H1 (cell line): Measurements from ENCODE around the gene OST4. TPM values are rescaled to one million over a fixed set of nuclear protein-coding genes. Genes with fewer than 3 reads are reported as not detected.

Source experiments
- CTCF ChIA-PET: fragments of 300-600 bp; sonication (Branson Sonifier 250); formaldehyde crosslinking; loops from one replicate; lab custom pipeline; 2021; ENCODE audit not compliant: partially characterized antibody; lab: Charles Lee
- POLR2A ChIA-PET: fragments of 300-600 bp; sonication (Branson Sonifier 250); formaldehyde crosslinking; loops from one replicate; lab custom pipeline; 2021; ENCODE audit warnings: inconsistent platforms; ENCODE audit not compliant: partially characterized antibody; lab: Charles Lee
- DNase-seq, 2 experiments: peaks; one replicate each; pipeline versions ENCODE4 v3.0.0 to v3.0.0-alpha.2; 2010 to 2022; ENCODE audit warnings: low spot score in 2 of 2, low read depth in 1 of 2, mixed read lengths in 1 of 2
- FAIRE-seq: peaks from 2 replicates; lab custom pipeline; 2011; peaks lifted over from hg19 to GRCh38; lab: Jason Lieb, UNC
- H2AFZ ChIP-seq: 2 replicates; pipeline ENCODE4 v1.8.1; 2012; ENCODE audit warnings: low read length, inconsistent platforms
- H2AK5ac ChIP-seq: 2 replicates; pipeline ENCODE4 v1.6.1; 2013; ENCODE audit warnings: low read depth, low read length
- H2BK120ac ChIP-seq: replicated peaks from 2 replicates; pipeline ENCODE3; 2013; ENCODE audit warnings: low read depth, low read length, inconsistent platforms
- H2BK12ac ChIP-seq: 2 replicates; pipeline ENCODE4 v1.6.1; 2013; ENCODE audit warnings: low read depth, low read length
- H2BK15ac ChIP-seq: 2 replicates; pipeline ENCODE4 v1.6.1; 2013; ENCODE audit warnings: low read length
- H2BK20ac ChIP-seq: 2 replicates; pipeline ENCODE4 v1.6.1; 2013; ENCODE audit warnings: low read length
- H2BK5ac ChIP-seq: 2 replicates; pipeline ENCODE4 v1.6.1; 2013; ENCODE audit warnings: low read depth, low read length
- H3K14ac ChIP-seq: 2 replicates; pipeline ENCODE4 v1.6.1; 2013; ENCODE audit warnings: inconsistent platforms; ENCODE audit not compliant: insufficient read length
- H3K18ac ChIP-seq: 2 replicates; pipeline ENCODE4 v1.6.1; 2013; ENCODE audit warnings: low read length; ENCODE audit errors: extremely low read depth
- H3K23ac ChIP-seq: 2 replicates; pipeline ENCODE4 v1.6.1; 2013; ENCODE audit warnings: inconsistent platforms; ENCODE audit not compliant: insufficient read length
- H3K23me2 ChIP-seq: 2 replicates; pipeline ENCODE4 v1.6.1; 2013; ENCODE audit warnings: low read depth, low read length
- H3K27ac ChIP-seq: 2 replicates; pipeline ENCODE4 v1.6.1; 2011; ENCODE audit warnings: low read depth, low read length, inconsistent platforms
- H3K27me3 ChIP-seq, 4 experiments: replicated peaks in 1 of 4; 1 replicate in 1 of 4; 2 replicates in 3 of 4; pipeline versions ENCODE4 v1.6.1 to v1.8.1; 2011 to 2013; ENCODE audit warnings: low read length in 3 of 4, mild to moderate bottlenecking in 3 of 4, inconsistent platforms in 2 of 4, mixed read lengths in 2 of 4, moderate library complexity in 1 of 4; ENCODE audit not compliant: control insufficient read depth in 3 of 4, insufficient read depth in 3 of 4; ENCODE audit errors: extremely low read depth in 1 of 4
- H3K36me3 ChIP-seq, 4 experiments: 2 replicates each; pipeline versions ENCODE4 v1.6.1 to v1.8.1; 2011 to 2013; ENCODE audit warnings: mild to moderate bottlenecking in 4 of 4, low read length in 3 of 4, moderate library complexity in 2 of 4, control low read depth in 1 of 4, inconsistent platforms in 1 of 4; ENCODE audit not compliant: insufficient read depth in 4 of 4, control insufficient read depth in 2 of 4
- H3K4ac ChIP-seq: replicated peaks from 2 replicates; pipeline ENCODE3; 2013; ENCODE audit warnings: low read length, low read depth, mixed read lengths, inconsistent platforms; ENCODE audit not compliant: insufficient read length
- H3K4me1 ChIP-seq, 4 experiments: replicated peaks in 1 of 4; 1 replicate in 1 of 4; 2 replicates in 3 of 4; pipeline versions ENCODE4 v1.6.1 to v1.8.1; 2011 to 2013; ENCODE audit warnings: low read length in 3 of 4, inconsistent platforms in 2 of 4, mixed read lengths in 1 of 4; ENCODE audit not compliant: insufficient read depth in 4 of 4, control insufficient read depth in 3 of 4
- H3K4me2 ChIP-seq, 2 experiments: 2 replicates each; pipeline versions ENCODE4 v1.6.1 to v1.8.1; 2011 to 2013; ENCODE audit warnings: low read depth in 2 of 2, low read length in 2 of 2, control low read depth in 1 of 2, inconsistent platforms in 1 of 2, mild to moderate bottlenecking in 1 of 2; ENCODE audit not compliant: insufficient read depth in 1 of 2
- H3K4me3 ChIP-seq, 4 experiments: fragments of 200-600, 300-600 bp in 1 of 4; sonication (generic), shearing (Covaris generic), sonication (Bioruptor Twin) in 1 of 4; 2 replicates each; pipeline versions ENCODE4 v1.5.1 to v1.8.1; 2011 to 2016; ENCODE audit warnings: low read length in 4 of 4, low read depth in 3 of 4, control low read depth in 2 of 4, inconsistent platforms in 2 of 4, mild to moderate bottlenecking in 2 of 4, mixed read lengths in 1 of 4, moderate library complexity in 1 of 4; ENCODE audit not compliant: insufficient read depth in 2 of 4; ENCODE audit errors: extremely low read depth in 1 of 4
- H3K56ac ChIP-seq: replicated peaks from 2 replicates; pipeline ENCODE3; 2013; ENCODE audit warnings: low read depth, mild to moderate bottlenecking, mixed read lengths, low read length, inconsistent platforms; ENCODE audit not compliant: insufficient read length
- H3K79me1 ChIP-seq: 2 replicates; pipeline ENCODE4 v1.6.1; 2013; ENCODE audit warnings: low read depth, low read length, control low read depth
- H3K79me2 ChIP-seq, 2 experiments: 2 replicates each; pipeline versions ENCODE4 v1.6.1 to v1.8.1; 2012 to 2013; ENCODE audit warnings: low read length in 2 of 2, mild to moderate bottlenecking in 2 of 2, inconsistent platforms in 1 of 2; ENCODE audit not compliant: insufficient read depth in 2 of 2, control insufficient read depth in 1 of 2
- H3K9ac ChIP-seq, 4 experiments: replicated peaks in 1 of 4; 1 replicate in 1 of 4; 2 replicates in 3 of 4; pipeline versions ENCODE4 v1.6.1 to v1.8.1; 2011 to 2013; ENCODE audit warnings: low read depth in 3 of 4, low read length in 3 of 4, control low read depth in 2 of 4, mild to moderate bottlenecking in 2 of 4, moderate library complexity in 2 of 4, inconsistent platforms in 1 of 4; ENCODE audit errors: extremely low read depth in 1 of 4
- H3K9me3 ChIP-seq, 2 experiments: 2 replicates each; pipeline versions ENCODE4 v1.6.1 to v1.8.1; 2012 to 2013; ENCODE audit warnings: mild to moderate bottlenecking in 2 of 2, moderate library complexity in 2 of 2, control low read depth in 1 of 2, inconsistent platforms in 1 of 2, low read depth in 1 of 2, low read length in 1 of 2, mixed read lengths in 1 of 2; ENCODE audit not compliant: insufficient read depth in 2 of 2
- H4K20me1 ChIP-seq, 2 experiments: replicated peaks in 1 of 2; 2 replicates each; pipeline versions ENCODE3 to v1.8.1; 2011 to 2013; ENCODE audit warnings: inconsistent platforms in 2 of 2, low read length in 2 of 2, mild to moderate bottlenecking in 1 of 2; ENCODE audit not compliant: insufficient read depth in 2 of 2, control insufficient read depth in 1 of 2
- H4K5ac ChIP-seq: 2 replicates; pipeline ENCODE4 v1.6.1; 2013; ENCODE audit warnings: low read length, low read depth, mixed read lengths, inconsistent platforms; ENCODE audit not compliant: insufficient read length
- H4K8ac ChIP-seq: 2 replicates; pipeline ENCODE4 v1.8.0; 2013; ENCODE audit warnings: mild to moderate bottlenecking, moderate library complexity, low read length, inconsistent platforms; ENCODE audit not compliant: insufficient read depth; ENCODE audit errors: extremely low read depth
- H4K91ac ChIP-seq: replicated peaks from 2 replicates; pipeline ENCODE3; 2013; ENCODE audit warnings: low read length, mixed read lengths, inconsistent platforms; ENCODE audit not compliant: insufficient read length
- ATF2 ChIP-seq: IDR thresholded peaks from 2 replicates; pipeline ENCODE4 v1.6.1; 2012; ENCODE audit warnings: low read length, inconsistent platforms
- ATF3 ChIP-seq: IDR thresholded peaks from 2 replicates; pipeline ENCODE4 v1.6.1; 2011; ENCODE audit warnings: low read depth, mild to moderate bottlenecking, low read length; ENCODE audit not compliant: insufficient read depth
- RAD21 ChIP-seq, 2 experiments: IDR thresholded peaks in 1 of 2; conservative IDR thresholded peaks in 1 of 2; 2 replicates each; pipeline ENCODE4 v1.6.1; 2011; ENCODE audit warnings: low read depth in 2 of 2, low read length in 2 of 2, improper control_type of control experiment in 1 of 2, inconsistent platforms in 1 of 2, mild to moderate bottlenecking in 1 of 2, moderate library complexity in 1 of 2
- RNF2 ChIP-seq: fragments of 200-900, 300-1000 bp; sonication (generic); IDR thresholded peaks from 2 replicates; pipeline ENCODE4 v1.7.1; 2016; ENCODE audit warnings: borderline replicate concordance, low read depth, mild to moderate bottlenecking, antibody characterized with exemption, low read length; ENCODE audit not compliant: poor library complexity, severe bottlenecking; ENCODE audit errors: missing control alignments
- RXRA ChIP-seq: IDR thresholded peaks from 2 replicates; pipeline ENCODE4 v1.6.1; 2011; ENCODE audit warnings: low read depth, mild to moderate bottlenecking, low read length, moderate library complexity; ENCODE audit not compliant: insufficient read depth
- SIRT6 ChIP-seq: IDR thresholded peaks from one replicate; pipeline ENCODE4 v1.7.1; 2012; ENCODE audit warnings: low read length, inconsistent platforms
- TEAD4 ChIP-seq: IDR thresholded peaks from 2 replicates; pipeline ENCODE4 v1.6.1; 2012; ENCODE audit warnings: low read depth, low read length, inconsistent platforms, mixed read lengths
- USF2 ChIP-seq: IDR thresholded peaks from 2 replicates; pipeline ENCODE4 v1.6.1; 2011; ENCODE audit warnings: low read length, improper control_type of control experiment
- ZNF274 ChIP-seq: IDR thresholded peaks from 2 replicates; pipeline ENCODE4 v1.7.0; 2012; ENCODE audit warnings: low read length, borderline replicate concordance; ENCODE audit errors: extremely low read depth
- WGBS, 2 experiments: shearing (Covaris generic) in 1 of 2; methylation state at CpG; one replicate each; pipeline versions ENCODE4 v1.1.6 to v1.1.7; 2013 to 2015; ENCODE audit warnings: low lambda C conversion rate in 2 of 2, mixed read lengths in 2 of 2, inconsistent platforms in 1 of 2, low coverage in 1 of 2, missing lambda C conversion rate in 1 of 2; ENCODE audit not compliant: insufficient replicate concordance in 2 of 2, insufficient coverage in 1 of 2, insufficient read length in 1 of 2; ENCODE audit errors: extremely low coverage in 1 of 2, missing lambda C conversion rate in 1 of 2; 5-methylcytosine and 5-hydroxymethylcytosine counted together
- polyA plus RNA-seq, 7 experiments: library from polyadenylated mRNA; depleted of rRNA in 3 of 7; stranded (reverse) in 5 of 7; unstranded in 2 of 7; fragments of >200 nt in 5 of 7; fragments of 200-250 nt in 2 of 7; gene quantifications; 1 replicate in 5 of 7; 2 replicates in 1 of 7; 4 replicates in 1 of 7; pipeline versions ENCODE4 v1.2.1 to v1.2.3, GENCODE V29; 2011 to 2013; ENCODE audit warnings: missing spikeins in 2 of 7, mixed read lengths in 2 of 7
- total RNA-seq: library from RNA; stranded (reverse); fragmentation: NEBNext Ultra II Directional; extraction: Animal tissue kit (Norgen Biotek cat#: 25700); gene quantifications from 2 replicates; pipeline ENCODE4 v1.2.1, GENCODE V29; 2021

OST4 gene
- total and polyA plus RNA-seq, 2 of the 8 experiments (the other 6 are each of a cell fraction or from before 2014, with no cell fraction given), result 225 to 865 TPM

GRCh38 chr2:27039871-27040270, 31.6 kb downstream of the OST4 start:
- no peak overlapping the region for H4K8ac ChIP-seq
- no peaks in the 10 kb centered on the region for H3K79me2 ChIP-seq
- H2AK5ac ChIP-seq, result no peak overlapping the region
- WGBS, 2 experiments, result 85% methylated on average over 7 of the region's 7 CpGs; no CpG with 5 or more reads in 1 of the 2 experiments
- no peak overlapping the region for H3K4me3 ChIP-seq
- H3K9me3 ChIP-seq, result no peaks in the 10 kb centered on the region
- H3K14ac ChIP-seq, result no peak overlapping the region
- H3K4me1 ChIP-seq, result no peaks in the 10 kb centered on the region
- no peak overlapping the region for H3K56ac ChIP-seq
- FAIRE-seq (no peak), DNase-seq (no peak)
- no peak overlapping the region for H3K27ac ChIP-seq
- H3K4me2 ChIP-seq, result no peak overlapping the region
- H3K23me2 ChIP-seq, result no peaks in the 10 kb centered on the region
- no peaks in the 10 kb centered on the region for H3K27me3 ChIP-seq
- H4K91ac ChIP-seq, result no peak overlapping the region
- H4K20me1 ChIP-seq, result peaks cover 2 to 6% of the 10 kb centered on the region in 2 experiments
- ChIA-PET CTCF (interaction anchor here (1.2 to 7.3 kb wide), 3 partner anchors 10 to 20 kb away, joined by 3 to 41 read pairs (median 3); no protein-coding TSS in a partner anchor), POLR2A (interaction anchor here (0.8 to 6.0 kb wide), 5 partner anchors 9 to 29 kb away, joined by 3 to 42 read pairs (median 4); partner anchors contain the start of gene AGBL5)
- H3K4ac ChIP-seq, result no peak overlapping the region
- no peak overlapping the region for H4K5ac ChIP-seq
- H3K79me1 ChIP-seq, result no peaks in the 10 kb centered on the region
- H3K23ac ChIP-seq, result no peak overlapping the region
- H3K18ac ChIP-seq, result no peak overlapping the region
- no peak overlapping the region for H2BK120ac ChIP-seq
- H3K9ac ChIP-seq, result no peak overlapping the region
- H3K36me3 ChIP-seq, result peaks cover 22 to 55% (median 42%) of the 10 kb centered on the region in 4 experiments; a peak in 7 of 8 replicates
- H2BK12ac ChIP-seq, result no peak overlapping the region
- H2BK15ac ChIP-seq, result no peak overlapping the region
- no peak overlapping the region for H2BK5ac ChIP-seq
- H2AFZ ChIP-seq, result no peak overlapping the region
- no peak overlapping the region for H2BK20ac ChIP-seq
- TF ChIP-seq ATF2, result no peak
- no peak for TF ChIP-seq RXRA
- no peak for TF ChIP-seq RNF2
- no peak for TF ChIP-seq ATF3
- no peak for TF ChIP-seq RAD21 (IDR thresholded peaks at IDR 0.05 in 1 of 2, conservative IDR thresholded peaks at IDR 0.05 in 1 of 2; ENCODE audit: low read depth in 2 of 2, low read length in 2 of 2)
- no peak for TF ChIP-seq USF2
- no peak for TF ChIP-seq TEAD4
- no peak for TF ChIP-seq ZNF274
- no peak for TF ChIP-seq SIRT6
